A549 (cell line): ENCODE measurements around the gene KCNH3. TPM values are rescaled to one million over a fixed set of nuclear protein-coding genes. Genes with fewer than 3 reads are reported as not detected.

Experiments
- polyA plus RNA-seq, 4 experiments: library from polyadenylated mRNA; depleted of rRNA in 3 of 4; stranded (reverse); fragments of >200 nt; fragmentation: RNase III in 1 of 4; extraction: RNeasy Plus Mini Kit Qiagen cat#74134 plus additional on column Dnase treatment in 1 of 4; gene quantifications; 2 replicates in 3 of 4; 3 replicates in 1 of 4; pipeline ENCODE4 v1.2.3, GENCODE V29; 2011 to 2017
- small RNA-seq, 6 experiments: library from RNA; depleted of rRNA; stranded (forward); fragments of <200 nt; gene quantifications; one replicate each; pipeline ENCODE3, GENCODE V24; 2012

KCNH3 gene
- polyA plus RNA-seq, 2 of the 4 experiments (the other 2 are of a cell fraction) = 1.0 to 2.2 TPM

Small RNA genes lying within 50 kb of the gene (small RNA-seq; reads per million reads assigned to genes)
- gene POLR2KP1 (0 to 0.26 (median 0) reads per million in 6 experiments), gene RNU6-834P (0 reads per million in 6 experiments)

Other genes with a start within 250 kb of the KCNH3 start
- gene PRPH, start 243.9 kb upstream of the KCNH3 start, polyA plus RNA-seq (2011; rRNA removed) = 1.7 and 2.0 TPM in 2 replicates
- 0.42 to 0.67 TPM (median 0.50 TPM) in 3 replicates for gene PRPH, start 243.9 kb upstream of the KCNH3 start, polyA plus RNA-seq (2017; fragmentation: RNase III; extraction: RNeasy Plus Mini Kit Qiagen cat#74134 plus additional on column Dnase treatment)
- gene TROAP, start 215.8 kb upstream of the KCNH3 start, polyA plus RNA-seq (2011; rRNA removed) = 50.0 and 56.4 TPM in 2 replicates
- gene TROAP, start 215.8 kb upstream of the KCNH3 start, polyA plus RNA-seq (2017; fragmentation: RNase III; extraction: RNeasy Plus Mini Kit Qiagen cat#74134 plus additional on column Dnase treatment) = 49.3 to 59.3 TPM (median 55.5 TPM) in 3 replicates
- gene C1QL4, start 201.8 kb upstream of the KCNH3 start, polyA plus RNA-seq (2011; rRNA removed) = 0.99 and 1.5 TPM in 2 replicates
- 2.2 to 2.8 TPM (median 2.8 TPM) in 3 replicates for gene C1QL4, start 201.8 kb upstream of the KCNH3 start, polyA plus RNA-seq (2017; fragmentation: RNase III; extraction: RNeasy Plus Mini Kit Qiagen cat#74134 plus additional on column Dnase treatment)
- gene DNAJC22, start 192.1 kb upstream of the KCNH3 start, polyA plus RNA-seq (2011; rRNA removed) = 35.5 and 40.5 TPM in 2 replicates
- gene DNAJC22, start 192.1 kb upstream of the KCNH3 start, polyA plus RNA-seq (2017; fragmentation: RNase III; extraction: RNeasy Plus Mini Kit Qiagen cat#74134 plus additional on column Dnase treatment) = 18.0 to 22.6 TPM (median 20.0 TPM) in 3 replicates
- gene SPATS2, start 171.6 kb upstream of the KCNH3 start, polyA plus RNA-seq (2011; rRNA removed) = 154 and 175 TPM in 2 replicates
- 34.6 to 37.7 TPM (median 34.9 TPM) in 3 replicates for gene SPATS2, start 171.6 kb upstream of the KCNH3 start, polyA plus RNA-seq (2017; fragmentation: RNase III; extraction: RNeasy Plus Mini Kit Qiagen cat#74134 plus additional on column Dnase treatment)
- 68.5 and 69.4 TPM in 2 replicates for gene MCRS1, start 29.1 kb downstream of the KCNH3 start, polyA plus RNA-seq (2011; rRNA removed)
- 61.5 to 64.1 TPM (median 62.4 TPM) in 3 replicates for gene MCRS1, start 29.1 kb downstream of the KCNH3 start, polyA plus RNA-seq (2017; fragmentation: RNase III; extraction: RNeasy Plus Mini Kit Qiagen cat#74134 plus additional on column Dnase treatment)
- 0.04 and 0.13 TPM in 2 replicates for gene FAM186B, start 66.6 kb downstream of the KCNH3 start, polyA plus RNA-seq (2011; rRNA removed)
- 0.05 to 0.11 TPM (median 0.08 TPM) in 3 replicates for gene FAM186B, start 66.6 kb downstream of the KCNH3 start, polyA plus RNA-seq (2017; fragmentation: RNase III; extraction: RNeasy Plus Mini Kit Qiagen cat#74134 plus additional on column Dnase treatment)
- 17.0 TPM in 2 replicates for gene PRPF40B, start 84.5 kb downstream of the KCNH3 start, polyA plus RNA-seq (2011; rRNA removed)
- gene PRPF40B, start 84.5 kb downstream of the KCNH3 start, polyA plus RNA-seq (2017; fragmentation: RNase III; extraction: RNeasy Plus Mini Kit Qiagen cat#74134 plus additional on column Dnase treatment) = 12.2 to 15.8 TPM (median 15.0 TPM) in 3 replicates
- gene FMNL3, start 168.4 kb downstream of the KCNH3 start, polyA plus RNA-seq (2011; rRNA removed) = 1.7 TPM in 2 replicates
- gene FMNL3, start 168.4 kb downstream of the KCNH3 start, polyA plus RNA-seq (2017; fragmentation: RNase III; extraction: RNeasy Plus Mini Kit Qiagen cat#74134 plus additional on column Dnase treatment) = 1.5 to 1.7 TPM (median 1.7 TPM) in 3 replicates
- 1,088 and 1,255 TPM in 2 replicates for gene TMBIM6, start 202.5 kb downstream of the KCNH3 start, polyA plus RNA-seq (2011; rRNA removed)
- 302 to 341 TPM (median 331 TPM) in 3 replicates for gene TMBIM6, start 202.5 kb downstream of the KCNH3 start, polyA plus RNA-seq (2017; fragmentation: RNase III; extraction: RNeasy Plus Mini Kit Qiagen cat#74134 plus additional on column Dnase treatment)